K562 (cell line): ENCODE results near the gene RALGPS1. TPM values are rescaled to one million over a fixed set of nuclear protein-coding genes. Genes with fewer than 3 reads are reported as not detected.
A peak's percentile ranks its signal among the peaks of the same experiment; 100 is the strongest.

Source experiments
- CREBBP ChIP-seq: IDR thresholded peaks from one replicate; pipeline ENCODE4 v1.6.1; 2012; ENCODE audit warnings: low read depth, mild to moderate bottlenecking, control low read depth, inconsistent platforms, low read length
- FOSL1 ChIP-seq: fragments of 200-800 bp; sonication (Bioruptor generic); conservative IDR thresholded peaks from 2 replicates; pipeline ENCODE4 v1.6.1; 2016; ENCODE audit warnings: missing genetic modification characterization, missing compliant biosample characterization
- GABPA ChIP-seq: fragments of 200-800 bp; sonication (Bioruptor generic); conservative IDR thresholded peaks from 2 replicates; pipeline ENCODE4 v1.6.1; 2016; ENCODE audit warnings: low read depth, missing genetic modification characterization, missing compliant biosample characterization
- JUN ChIP-seq, 2 experiments: sonication (generic) in 1 of 2; formaldehyde crosslinking in 1 of 2; IDR thresholded peaks; 2 replicates each; pipeline versions ENCODE4 v1.6.1 to v1.8.0; 2012 to 2022; ENCODE audit warnings: borderline replicate concordance in 2 of 2, mild to moderate bottlenecking in 2 of 2, improper control_type of control experiment in 1 of 2, low read depth in 1 of 2, low read length in 1 of 2, missing genetic modification reagents in 1 of 2
- RAD21 ChIP-seq, 2 experiments: fragments of 250-450 bp in 1 of 2; fragments of 450-650 bp in 1 of 2; sonication (Bioruptor Pico) in 1 of 2; formaldehyde crosslinking in 1 of 2; IDR thresholded peaks in 1 of 2; conservative IDR thresholded peaks in 1 of 2; 2 replicates each; pipeline versions ENCODE4 v1.4.0 to v1.8.0; 2020 to 2022; ENCODE audit warnings: mild to moderate bottlenecking in 2 of 2, moderate library complexity in 1 of 2
- STAG1 ChIP-seq: sonication (generic); formaldehyde crosslinking; IDR thresholded peaks from 2 replicates; pipeline ENCODE4 v1.5.0; 2020; ENCODE audit warnings: missing genetic modification reagents, borderline replicate concordance
- TAF9B ChIP-seq: fragments of 450-650 bp; IDR thresholded peaks from 2 replicates; pipeline ENCODE4 v1.6.1; 2018; ENCODE audit warnings: mild to moderate bottlenecking; ENCODE audit not compliant: partially characterized antibody
- TEAD1 ChIP-seq, 2 experiments: fragments of 450-650 bp in 1 of 2; sonication (generic) in 1 of 2; formaldehyde crosslinking; IDR thresholded peaks; 2 replicates each; pipeline versions ENCODE4 v1.4.0 to v1.8.0; 2020 to 2022; ENCODE audit warnings: mild to moderate bottlenecking in 2 of 2, missing genetic modification reagents in 1 of 2
- THRAP3 ChIP-seq: fragments of 450-650 bp; IDR thresholded peaks from 2 replicates; pipeline ENCODE4 v1.6.1; 2016; ENCODE audit warnings: mild to moderate bottlenecking, inconsistent platforms, borderline replicate concordance
- ZFX ChIP-seq: sonication (generic); formaldehyde crosslinking; IDR thresholded peaks from 2 replicates; pipeline ENCODE4 v1.8.0; 2022; ENCODE audit warnings: mild to moderate bottlenecking, missing genetic modification reagents, moderate library complexity
- ZNF263 ChIP-seq: sonication (generic); formaldehyde crosslinking; IDR thresholded peaks from 2 replicates; pipeline ENCODE4 v1.8.0; 2022; ENCODE audit warnings: mild to moderate bottlenecking, missing genetic modification reagents, borderline replicate concordance
- polyA plus RNA-seq, 8 experiments: library from polyadenylated mRNA; depleted of rRNA in 4 of 8; stranded (reverse) in 5 of 8; unstranded in 3 of 8; fragments of >200 nt; fragmentation: Nextera tagmentation in 2 of 8; fragmentation: Illumina TruSeq in 1 of 8; extraction: Ambion mirVana in 2 of 8; extraction: Trizol in 1 of 8; gene quantifications; 2 replicates each; pipeline versions ENCODE4 v1.2.1 to v1.2.3, GENCODE V29; 2011 to 2014; ENCODE audit warnings: inconsistent platforms in 1 of 8, missing spikeins in 1 of 8
- total RNA-seq, 7 experiments: library from RNA; depleted of rRNA in 6 of 7; stranded (reverse); fragments of >200 nt in 6 of 7; fragmentation: Illumina TruSeq in 2 of 7; extraction: Trizol in 2 of 7; gene quantifications; 2 replicates each; pipeline versions ENCODE4 v1.2.1 to v1.2.3, GENCODE V29; 2011 to 2021; ENCODE audit warnings: low replicate concordance in 1 of 7
- TF ChIP-seq, protein P1 (sequence below): fragments of 450-650 bp; formaldehyde crosslinking; IDR thresholded peaks from 2 replicates; pipeline ENCODE4 v1.4.0; 2020; ENCODE audit warnings: mild to moderate bottlenecking, moderate library complexity
- TF ChIP-seq, protein P2 (sequence below): sonication (generic); formaldehyde crosslinking; IDR thresholded peaks from 2 replicates; pipeline ENCODE4 v1.8.0; 2022; ENCODE audit warnings: missing genetic modification reagents, mild to moderate bottlenecking, moderate library complexity, borderline replicate concordance
- TF ChIP-seq, protein P3 (sequence below): sonication (generic); formaldehyde crosslinking; IDR thresholded peaks from 2 replicates; pipeline ENCODE4 v1.4.0; 2020; ENCODE audit warnings: mild to moderate bottlenecking, missing genetic modification reagents
- TF ChIP-seq, protein P4 (sequence below): sonication (generic); formaldehyde crosslinking; IDR thresholded peaks from 2 replicates; pipeline ENCODE4 v1.8.0; 2023; ENCODE audit warnings: missing genetic modification reagents, mild to moderate bottlenecking, borderline replicate concordance

Gene RALGPS1
- total and polyA plus RNA-seq, 9 of the 15 experiments (the other 6 are each of a cell fraction or from before 2014, with no cell fraction given), result 0.04 to 2.6 (median 1.5) TPM

DNA sequence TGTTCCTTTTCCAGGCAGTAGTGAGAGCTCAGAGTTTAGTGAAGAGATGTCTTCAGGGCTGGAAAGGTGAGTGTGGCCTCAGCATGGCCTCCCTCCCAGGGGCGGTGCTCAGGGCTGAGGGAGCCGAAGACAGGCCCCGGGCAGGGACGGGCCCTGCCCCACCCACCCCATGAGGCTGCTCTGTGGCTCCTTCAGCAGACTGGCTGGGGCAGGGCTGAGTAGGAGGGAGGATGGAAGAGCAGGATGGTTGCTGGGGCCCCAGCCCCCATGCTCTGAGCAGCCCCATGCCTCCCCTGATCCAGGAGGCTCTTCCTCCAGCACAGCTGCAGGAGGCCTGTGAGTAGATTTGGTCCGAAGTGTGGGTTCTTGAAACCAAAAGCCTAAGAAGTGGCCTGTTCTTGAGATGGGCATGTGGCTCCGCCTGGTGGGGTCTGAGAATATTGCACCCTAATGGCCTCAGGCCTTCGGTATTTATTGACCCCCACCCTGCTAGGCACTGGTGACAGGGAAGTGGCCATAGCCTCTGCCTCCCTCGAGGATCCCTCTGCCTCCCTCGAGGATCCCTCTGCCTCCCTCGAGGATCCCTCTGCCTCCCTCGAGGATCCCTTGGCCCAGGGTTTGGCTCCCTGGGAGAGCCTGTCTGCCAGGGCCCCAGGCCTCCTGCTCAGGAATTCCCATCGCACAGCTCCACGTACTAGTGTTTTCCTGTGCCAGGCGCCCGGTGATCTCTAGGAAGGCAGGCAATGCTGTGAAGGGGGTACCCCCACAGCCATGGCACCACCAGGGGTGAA lies 284.6 kb downstream of the RALGPS1 start (continued):
- TF ChIP-seq JUN (IDR thresholded peaks at IDR 0.05; ENCODE audit: borderline replicate concordance, low read depth, low read length) (no peak), JUN (CRISPR knock-in tag; IDR thresholded peaks at IDR 0.05; ENCODE audit: borderline replicate concordance) (0 out of 2 replicates have a peak, but pooled peaks have one; percentile 29), THRAP3 (no peak), CREBBP (no peak), STAG1 (CRISPR knock-in tag) (peak; percentile 94), ZNF263 (CRISPR knock-in tag) (no peak; the same call in 1 of the 2 replicates), RAD21 (CRISPR knock-in tag; conservative IDR thresholded peaks at IDR 0.05 in 1 of 2, IDR thresholded peaks at IDR 0.05 in 1 of 2) (peak; percentile 98 to 99), FOSL1 (no peak), TAF9B (no peak), ZFX (CRISPR knock-in tag) (0 out of 2 replicates have a peak, but pooled peaks have one; percentile 17), TEAD1 (CRISPR knock-in tag; IDR thresholded peaks at IDR 0.05) (peak in 1 of 2 experiments; percentile 78; a peak in 2 of 4 replicates), GABPA (tag) (no peak)
- TF ChIP-seq, protein P1, sequence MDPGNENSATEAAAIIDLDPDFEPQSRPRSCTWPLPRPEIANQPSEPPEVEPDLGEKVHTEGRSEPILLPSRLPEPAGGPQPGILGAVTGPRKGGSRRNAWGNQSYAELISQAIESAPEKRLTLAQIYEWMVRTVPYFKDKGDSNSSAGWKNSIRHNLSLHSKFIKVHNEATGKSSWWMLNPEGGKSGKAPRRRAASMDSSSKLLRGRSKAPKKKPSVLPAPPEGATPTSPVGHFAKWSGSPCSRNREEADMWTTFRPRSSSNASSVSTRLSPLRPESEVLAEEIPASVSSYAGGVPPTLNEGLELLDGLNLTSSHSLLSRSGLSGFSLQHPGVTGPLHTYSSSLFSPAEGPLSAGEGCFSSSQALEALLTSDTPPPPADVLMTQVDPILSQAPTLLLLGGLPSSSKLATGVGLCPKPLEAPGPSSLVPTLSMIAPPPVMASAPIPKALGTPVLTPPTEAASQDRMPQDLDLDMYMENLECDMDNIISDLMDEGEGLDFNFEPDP (CRISPR knock-in tag), result no peak
- TF ChIP-seq, protein P2, sequence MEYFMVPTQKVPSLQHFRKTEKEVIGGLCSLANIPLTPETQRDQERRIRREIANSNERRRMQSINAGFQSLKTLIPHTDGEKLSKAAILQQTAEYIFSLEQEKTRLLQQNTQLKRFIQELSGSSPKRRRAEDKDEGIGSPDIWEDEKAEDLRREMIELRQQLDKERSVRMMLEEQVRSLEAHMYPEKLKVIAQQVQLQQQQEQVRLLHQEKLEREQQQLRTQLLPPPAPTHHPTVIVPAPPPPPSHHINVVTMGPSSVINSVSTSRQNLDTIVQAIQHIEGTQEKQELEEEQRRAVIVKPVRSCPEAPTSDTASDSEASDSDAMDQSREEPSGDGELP (CRISPR knock-in tag), result no peak
- TF ChIP-seq, protein P3, sequence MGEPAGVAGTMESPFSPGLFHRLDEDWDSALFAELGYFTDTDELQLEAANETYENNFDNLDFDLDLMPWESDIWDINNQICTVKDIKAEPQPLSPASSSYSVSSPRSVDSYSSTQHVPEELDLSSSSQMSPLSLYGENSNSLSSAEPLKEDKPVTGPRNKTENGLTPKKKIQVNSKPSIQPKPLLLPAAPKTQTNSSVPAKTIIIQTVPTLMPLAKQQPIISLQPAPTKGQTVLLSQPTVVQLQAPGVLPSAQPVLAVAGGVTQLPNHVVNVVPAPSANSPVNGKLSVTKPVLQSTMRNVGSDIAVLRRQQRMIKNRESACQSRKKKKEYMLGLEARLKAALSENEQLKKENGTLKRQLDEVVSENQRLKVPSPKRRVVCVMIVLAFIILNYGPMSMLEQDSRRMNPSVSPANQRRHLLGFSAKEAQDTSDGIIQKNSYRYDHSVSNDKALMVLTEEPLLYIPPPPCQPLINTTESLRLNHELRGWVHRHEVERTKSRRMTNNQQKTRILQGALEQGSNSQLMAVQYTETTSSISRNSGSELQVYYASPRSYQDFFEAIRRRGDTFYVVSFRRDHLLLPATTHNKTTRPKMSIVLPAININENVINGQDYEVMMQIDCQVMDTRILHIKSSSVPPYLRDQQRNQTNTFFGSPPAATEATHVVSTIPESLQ (CRISPR knock-in tag), result no peak
- TF ChIP-seq, protein P4, sequence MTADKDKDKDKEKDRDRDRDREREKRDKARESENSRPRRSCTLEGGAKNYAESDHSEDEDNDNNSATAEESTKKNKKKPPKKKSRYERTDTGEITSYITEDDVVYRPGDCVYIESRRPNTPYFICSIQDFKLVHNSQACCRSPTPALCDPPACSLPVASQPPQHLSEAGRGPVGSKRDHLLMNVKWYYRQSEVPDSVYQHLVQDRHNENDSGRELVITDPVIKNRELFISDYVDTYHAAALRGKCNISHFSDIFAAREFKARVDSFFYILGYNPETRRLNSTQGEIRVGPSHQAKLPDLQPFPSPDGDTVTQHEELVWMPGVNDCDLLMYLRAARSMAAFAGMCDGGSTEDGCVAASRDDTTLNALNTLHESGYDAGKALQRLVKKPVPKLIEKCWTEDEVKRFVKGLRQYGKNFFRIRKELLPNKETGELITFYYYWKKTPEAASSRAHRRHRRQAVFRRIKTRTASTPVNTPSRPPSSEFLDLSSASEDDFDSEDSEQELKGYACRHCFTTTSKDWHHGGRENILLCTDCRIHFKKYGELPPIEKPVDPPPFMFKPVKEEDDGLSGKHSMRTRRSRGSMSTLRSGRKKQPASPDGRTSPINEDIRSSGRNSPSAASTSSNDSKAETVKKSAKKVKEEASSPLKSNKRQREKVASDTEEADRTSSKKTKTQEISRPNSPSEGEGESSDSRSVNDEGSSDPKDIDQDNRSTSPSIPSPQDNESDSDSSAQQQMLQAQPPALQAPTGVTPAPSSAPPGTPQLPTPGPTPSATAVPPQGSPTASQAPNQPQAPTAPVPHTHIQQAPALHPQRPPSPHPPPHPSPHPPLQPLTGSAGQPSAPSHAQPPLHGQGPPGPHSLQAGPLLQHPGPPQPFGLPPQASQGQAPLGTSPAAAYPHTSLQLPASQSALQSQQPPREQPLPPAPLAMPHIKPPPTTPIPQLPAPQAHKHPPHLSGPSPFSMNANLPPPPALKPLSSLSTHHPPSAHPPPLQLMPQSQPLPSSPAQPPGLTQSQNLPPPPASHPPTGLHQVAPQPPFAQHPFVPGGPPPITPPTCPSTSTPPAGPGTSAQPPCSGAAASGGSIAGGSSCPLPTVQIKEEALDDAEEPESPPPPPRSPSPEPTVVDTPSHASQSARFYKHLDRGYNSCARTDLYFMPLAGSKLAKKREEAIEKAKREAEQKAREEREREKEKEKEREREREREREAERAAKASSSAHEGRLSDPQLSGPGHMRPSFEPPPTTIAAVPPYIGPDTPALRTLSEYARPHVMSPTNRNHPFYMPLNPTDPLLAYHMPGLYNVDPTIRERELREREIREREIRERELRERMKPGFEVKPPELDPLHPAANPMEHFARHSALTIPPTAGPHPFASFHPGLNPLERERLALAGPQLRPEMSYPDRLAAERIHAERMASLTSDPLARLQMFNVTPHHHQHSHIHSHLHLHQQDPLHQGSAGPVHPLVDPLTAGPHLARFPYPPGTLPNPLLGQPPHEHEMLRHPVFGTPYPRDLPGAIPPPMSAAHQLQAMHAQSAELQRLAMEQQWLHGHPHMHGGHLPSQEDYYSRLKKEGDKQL (CRISPR knock-in tag), result no peak
